Right kidney (tissue), 1 donor: ENCODE data around the gene TPRG1L.
A peak's percentile ranks its signal among the peaks of the same experiment; 100 is the strongest.

Source experiments
- DNase-seq: peaks from one replicate; pipeline ENCODE4 v3.0.0-alpha.2; 2016

TPRG1L gene

GRCh38 chr1:3660704-3661103, 35.9 kb downstream of the TPRG1L start:
- no peak for DNase-seq

GRCh38 chr1:3661631-3662030, 36.8 kb downstream of the TPRG1L start:
- DNase-seq, result no peak

GRCh38 chr1:3662080-3662671, 37.4 kb downstream of the TPRG1L start:
- no peak for DNase-seq

- DNase-seq, result no peak
These were observed 39.3 kb downstream of the TPRG1L start for GRCh38 chr1:3663999-3664699.

- peak; percentile 2 for DNase-seq
These were observed 40.0 kb downstream of the TPRG1L start for GRCh38 chr1:3664700-3665375.

- no peak for DNase-seq
These were observed 43.3 kb downstream of the TPRG1L start for GRCh38 chr1:3668148-3668547.

- DNase-seq, result peak; percentile 42
These were observed 43.9 kb downstream of the TPRG1L start for GRCh38 chr1:3668585-3669300.

- no peak for DNase-seq
These were observed 44.6 kb downstream of the TPRG1L start for GRCh38 chr1:3669421-3669821.

- DNase-seq, result no peak
These were observed 45.2 kb downstream of the TPRG1L start for GRCh38 chr1:3669971-3670431.

- peak; percentile 3 for DNase-seq
These were observed 46.0 kb downstream of the TPRG1L start for GRCh38 chr1:3670823-3671265.

GRCh38 chr1:3671371-3672180, 46.8 kb downstream of the TPRG1L start:
- peak; percentile 42 for DNase-seq

GRCh38 chr1:3672231-3672970, 47.6 kb downstream of the TPRG1L start:
- DNase-seq, result no peak

GRCh38 chr1:3672971-3673361, 48.2 kb downstream of the TPRG1L start:
- no peak for DNase-seq

- no peak for DNase-seq
These were observed 48.7 kb downstream of the TPRG1L start for GRCh38 chr1:3673381-3674099.

- peak; percentile 46 for DNase-seq
These were observed 49.6 kb downstream of the TPRG1L start for GRCh38 chr1:3674100-3675094.

GRCh38 chr1:3675436-3675835, 50.6 kb downstream of the TPRG1L start:
- DNase-seq, result no peak

- no peak for DNase-seq
These were observed 52.0 kb downstream of the TPRG1L start for GRCh38 chr1:3676581-3677470.

- DNase-seq, result no peak
These were observed 52.7 kb downstream of the TPRG1L start for GRCh38 chr1:3677484-3677883.
